Nephron progenitor cell (in vitro differentiated cells): ENCODE measurements around the gene TMEM184A.

ENCODE experiments used
- DNase-seq: peaks from one replicate; pipeline ENCODE4 v3.0.0; 2021
- H3K27ac Mint-ChIP-seq: 2 replicates; pipeline ENCODE4 v1.8.0; 2021; ENCODE audit warnings: mild to moderate bottlenecking, moderate library complexity, mixed read lengths
- H3K27me3 Mint-ChIP-seq: 2 replicates; pipeline ENCODE4 v1.8.0; 2021; ENCODE audit warnings: mild to moderate bottlenecking, low read depth, mixed read lengths; ENCODE audit not compliant: poor library complexity
- H3K36me3 Mint-ChIP-seq: 2 replicates; pipeline ENCODE4 v1.8.0; 2021; ENCODE audit warnings: low read depth, mixed read lengths
- H3K4me1 Mint-ChIP-seq: 2 replicates; pipeline ENCODE4 v1.8.0; 2021; ENCODE audit warnings: mixed read lengths
- H3K4me3 Mint-ChIP-seq: 2 replicates; pipeline ENCODE4 v1.8.0; 2021; ENCODE audit warnings: mild to moderate bottlenecking, moderate library complexity, mixed read lengths
- H3K9me3 Mint-ChIP-seq: 2 replicates; pipeline ENCODE4 v1.8.0; 2021; ENCODE audit warnings: mild to moderate bottlenecking, moderate library complexity, mixed read lengths
- TF ChIP-seq, protein P1 (sequence below): fragments of 200-600 bp; sonication (generic); IDR thresholded peaks from 2 replicates; pipeline ENCODE4 v1.5.0; 2021; ENCODE audit warnings: antibody characterized with exemption

TMEM184A gene

GRCh38 chr7:1494447-1494846, 61.6 kb downstream of the TMEM184A start:
- no peak for DNase-seq
- Mint-ChIP-seq H3K27ac (no peak overlapping the region), H3K27me3 (no peaks in the 10 kb centered on the region), H3K4me1 (no peaks in the 10 kb centered on the region), H3K4me3 (no peak overlapping the region), H3K36me3 (peaks cover 31% of the 10 kb centered on the region), H3K9me3 (no peaks in the 10 kb centered on the region)
- TF ChIP-seq, protein P1, sequence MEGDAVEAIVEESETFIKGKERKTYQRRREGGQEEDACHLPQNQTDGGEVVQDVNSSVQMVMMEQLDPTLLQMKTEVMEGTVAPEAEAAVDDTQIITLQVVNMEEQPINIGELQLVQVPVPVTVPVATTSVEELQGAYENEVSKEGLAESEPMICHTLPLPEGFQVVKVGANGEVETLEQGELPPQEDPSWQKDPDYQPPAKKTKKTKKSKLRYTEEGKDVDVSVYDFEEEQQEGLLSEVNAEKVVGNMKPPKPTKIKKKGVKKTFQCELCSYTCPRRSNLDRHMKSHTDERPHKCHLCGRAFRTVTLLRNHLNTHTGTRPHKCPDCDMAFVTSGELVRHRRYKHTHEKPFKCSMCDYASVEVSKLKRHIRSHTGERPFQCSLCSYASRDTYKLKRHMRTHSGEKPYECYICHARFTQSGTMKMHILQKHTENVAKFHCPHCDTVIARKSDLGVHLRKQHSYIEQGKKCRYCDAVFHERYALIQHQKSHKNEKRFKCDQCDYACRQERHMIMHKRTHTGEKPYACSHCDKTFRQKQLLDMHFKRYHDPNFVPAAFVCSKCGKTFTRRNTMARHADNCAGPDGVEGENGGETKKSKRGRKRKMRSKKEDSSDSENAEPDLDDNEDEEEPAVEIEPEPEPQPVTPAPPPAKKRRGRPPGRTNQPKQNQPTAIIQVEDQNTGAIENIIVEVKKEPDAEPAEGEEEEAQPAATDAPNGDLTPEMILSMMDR, result no peak

- H3K27me3 Mint-ChIP-seq, result no peaks in the 10 kb centered on the region
Measured at GRCh38 chr7:1493571-1493970, 62.4 kb downstream of the TMEM184A start.

GRCh38 chr7:1493129-1493528, 62.9 kb downstream of the TMEM184A start:
- H3K4me1 Mint-ChIP-seq, result no peaks in the 10 kb centered on the region
- H3K36me3 Mint-ChIP-seq, result peaks cover 37% of the 10 kb centered on the region
- DNase-seq, result no peak
- H3K27me3 Mint-ChIP-seq, result no peaks in the 10 kb centered on the region
- H3K4me3 Mint-ChIP-seq, result no peak overlapping the region
- TF ChIP-seq, protein P1, result no peak
- H3K9me3 Mint-ChIP-seq, result no peaks in the 10 kb centered on the region
- H3K27ac Mint-ChIP-seq, result no peak overlapping the region

More at GRCh38 chr7:1493571-1493970, 62.4 kb downstream of the TMEM184A start:
- DNase-seq, result no peak
- TF ChIP-seq, protein P1, result no peak
- Mint-ChIP-seq H3K4me3 (no peak overlapping the region), H3K4me1 (no peaks in the 10 kb centered on the region), H3K36me3 (peaks cover 32% of the 10 kb centered on the region), H3K27ac (no peak overlapping the region), H3K9me3 (no peaks in the 10 kb centered on the region)

GRCh38 chr7:1492640-1493039, 63.4 kb downstream of the TMEM184A start:
- H3K4me3 Mint-ChIP-seq, result no peak overlapping the region
- no peak overlapping the region for H3K27ac Mint-ChIP-seq

More at GRCh38 chr7:1492640-1493039, 63.4 kb downstream of the TMEM184A start:
- no peaks in the 10 kb centered on the region for H3K9me3 Mint-ChIP-seq
- DNase-seq, result no peak
- TF ChIP-seq, protein P1, result no peak
- H3K36me3 Mint-ChIP-seq, result peaks cover 32% of the 10 kb centered on the region
- no peaks in the 10 kb centered on the region for H3K4me1 Mint-ChIP-seq
- H3K27me3 Mint-ChIP-seq, result no peaks in the 10 kb centered on the region
